GM19455 (cell line): ENCODE data around the gene PLXNB3.

Experiments used
- ATAC-seq: cut with Tn5 transposase; IDR thresholded peaks from one replicate; pipeline ENCODE4 v1.9.1; 2021; ENCODE audit not compliant: unreplicated experiment

The PLXNB3 gene

GRCh38 chrX:153772316-153773217 is 8.5 kb downstream of the PLXNB3 start:
- no peak for ATAC-seq

GRCh38 chrX:153773218-153773611 is 9.2 kb downstream of the PLXNB3 start:
- no peak for ATAC-seq

- ATAC-seq: no peak
Observed at GRCh38 chrX:153773741-153774575, 9.9 kb downstream of the PLXNB3 start.

GRCh38 chrX:153774576-153775292 is 10.7 kb downstream of the PLXNB3 start:
- no peak for ATAC-seq

GRCh38 chrX:153775293-153776119 is 11.5 kb downstream of the PLXNB3 start:
- no peak for ATAC-seq

- ATAC-seq: no peak
Observed at GRCh38 chrX:153776120-153776599, 12.1 kb downstream of the PLXNB3 start.

- no peak for ATAC-seq
Observed at GRCh38 chrX:153776611-153777045, 12.6 kb downstream of the PLXNB3 start.

- ATAC-seq: no peak
Observed at GRCh38 chrX:153777261-153778090, 13.4 kb downstream of the PLXNB3 start.

GRCh38 chrX:153778181-153778580 is 14.1 kb downstream of the PLXNB3 start:
- no peak for ATAC-seq

- ATAC-seq: no peak
Observed at GRCh38 chrX:153778684-153779101, 14.6 kb downstream of the PLXNB3 start.

GRCh38 chrX:153779891-153780677 is 16.0 kb downstream of the PLXNB3 start:
- ATAC-seq: no peak

GRCh38 chrX:153780678-153781427 is 16.8 kb downstream of the PLXNB3 start, which contains the start of gene SRPK3:
TSS of gene SRPK3 (plus strand) at chrX:153781041. CDS start at chrX:153781087, 46 bp downstream.
- no peak for ATAC-seq

- ATAC-seq: no peak
Observed at GRCh38 chrX:153781428-153782047, 17.5 kb downstream of the PLXNB3 start.

GRCh38 chrX:153782313-153782712 is 18.3 kb downstream of the PLXNB3 start:
- ATAC-seq: no peak

GRCh38 chrX:153782871-153783270 is 18.8 kb downstream of the PLXNB3 start:
- no peak for ATAC-seq

- no peak for ATAC-seq
Observed at GRCh38 chrX:153783378-153784013, 19.4 kb downstream of the PLXNB3 start.
